HL-60 (cell line): Measurements from ENCODE around the gene PDE3A.

Source experiments
- DNase-seq, 2 experiments: peaks; one replicate each; pipeline ENCODE4 v3.0.0-alpha.2; 2010 to 2020; ENCODE audit warnings: low read depth in 1 of 2, low spot score in 1 of 2
- H3K27ac ChIP-seq: fragments of 250-450 bp; sonication (Bioruptor Pico); replicated peaks from 2 replicates; pipeline ENCODE4 v1.5.1; 2020; ENCODE audit warnings: mild to moderate bottlenecking, moderate library complexity
- H3K27me3 ChIP-seq: fragments of 250-450 bp; sonication (Bioruptor Pico); 2 replicates; pipeline ENCODE4 v1.5.1; 2021; ENCODE audit warnings: mild to moderate bottlenecking, moderate library complexity; ENCODE audit not compliant: insufficient read depth, poor library complexity, severe bottlenecking
- H3K4me3 ChIP-seq: replicated peaks from 2 replicates; pipeline ENCODE4 v1.5.1; 2011; ENCODE audit warnings: mild to moderate bottlenecking, control low read depth, low read length; ENCODE audit not compliant: insufficient read depth
- GABPA ChIP-seq: IDR thresholded peaks from 2 replicates; pipeline ENCODE4 v1.6.1; 2012; ENCODE audit warnings: low read depth
- POLR2AphosphoS5 ChIP-seq: IDR thresholded peaks from 2 replicates; pipeline ENCODE4 v1.6.1; 2012; ENCODE audit warnings: low read depth
- REST ChIP-seq: IDR thresholded peaks from 2 replicates; pipeline ENCODE4 v1.6.1; 2012; ENCODE audit warnings: low read depth; ENCODE audit not compliant: insufficient replicate concordance
- SPI1 ChIP-seq: IDR thresholded peaks from 2 replicates; pipeline ENCODE4 v1.6.1; 2012; ENCODE audit warnings: low read depth, mild to moderate bottlenecking, borderline replicate concordance
- TF ChIP-seq, protein P1 (sequence below): IDR thresholded peaks from one replicate; pipeline ENCODE4 v1.5.1; 2011; ENCODE audit warnings: low read length, control low read depth, inconsistent platforms; ENCODE audit not compliant: insufficient read depth

The PDE3A gene

GRCh38 chr12:20474443-20474842, 106.1 kb downstream of the PDE3A start:
- Histone ChIP-seq H3K27me3 (no peaks in the 10 kb centered on the region), H3K4me3 (no peak overlapping the region), H3K27ac (no peak overlapping the region)
- TF ChIP-seq, protein P1, sequence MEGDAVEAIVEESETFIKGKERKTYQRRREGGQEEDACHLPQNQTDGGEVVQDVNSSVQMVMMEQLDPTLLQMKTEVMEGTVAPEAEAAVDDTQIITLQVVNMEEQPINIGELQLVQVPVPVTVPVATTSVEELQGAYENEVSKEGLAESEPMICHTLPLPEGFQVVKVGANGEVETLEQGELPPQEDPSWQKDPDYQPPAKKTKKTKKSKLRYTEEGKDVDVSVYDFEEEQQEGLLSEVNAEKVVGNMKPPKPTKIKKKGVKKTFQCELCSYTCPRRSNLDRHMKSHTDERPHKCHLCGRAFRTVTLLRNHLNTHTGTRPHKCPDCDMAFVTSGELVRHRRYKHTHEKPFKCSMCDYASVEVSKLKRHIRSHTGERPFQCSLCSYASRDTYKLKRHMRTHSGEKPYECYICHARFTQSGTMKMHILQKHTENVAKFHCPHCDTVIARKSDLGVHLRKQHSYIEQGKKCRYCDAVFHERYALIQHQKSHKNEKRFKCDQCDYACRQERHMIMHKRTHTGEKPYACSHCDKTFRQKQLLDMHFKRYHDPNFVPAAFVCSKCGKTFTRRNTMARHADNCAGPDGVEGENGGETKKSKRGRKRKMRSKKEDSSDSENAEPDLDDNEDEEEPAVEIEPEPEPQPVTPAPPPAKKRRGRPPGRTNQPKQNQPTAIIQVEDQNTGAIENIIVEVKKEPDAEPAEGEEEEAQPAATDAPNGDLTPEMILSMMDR: no peak
- TF ChIP-seq POLR2AphosphoS5 (no peak), REST (no peak), SPI1 (no peak), GABPA (no peak)
- no peak for DNase-seq

GRCh38 chr12:20475542-20475941, 107.2 kb downstream of the PDE3A start:
- Histone ChIP-seq H3K4me3 (no peak overlapping the region), H3K27ac (no peak overlapping the region), H3K27me3 (no peaks in the 10 kb centered on the region)
- no peak for DNase-seq
- TF ChIP-seq, protein P1: no peak
- TF ChIP-seq POLR2AphosphoS5 (no peak), REST (no peak), GABPA (no peak), SPI1 (no peak)

DNA sequence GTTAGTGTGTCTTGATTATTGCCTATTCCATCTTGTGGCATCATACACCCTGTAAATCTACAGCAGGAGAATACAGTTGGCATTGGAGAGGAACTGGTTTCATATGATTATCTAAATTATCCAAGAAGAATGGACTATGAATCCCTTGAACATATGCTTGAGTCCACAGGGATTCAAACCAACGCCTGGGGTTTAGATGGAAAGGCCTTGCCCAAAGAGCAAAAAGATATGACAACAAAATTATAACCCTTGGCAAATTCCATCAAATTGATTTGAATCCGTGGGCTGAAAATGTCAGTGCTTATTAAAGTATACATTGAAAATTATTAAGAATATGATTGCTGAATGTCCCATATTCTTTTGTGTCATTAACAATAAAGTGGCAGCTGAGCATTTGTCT, 108.2 kb downstream of the PDE3A start:
- Histone ChIP-seq H3K4me3 (no peak overlapping the region), H3K27ac (no peak overlapping the region), H3K27me3 (no peaks in the 10 kb centered on the region)
- no peak for DNase-seq
- TF ChIP-seq POLR2AphosphoS5 (no peak), GABPA (no peak), SPI1 (no peak), REST (no peak)
- TF ChIP-seq, protein P1: no peak
